ENCODE results near the gene CCDC74B.

DNA sequence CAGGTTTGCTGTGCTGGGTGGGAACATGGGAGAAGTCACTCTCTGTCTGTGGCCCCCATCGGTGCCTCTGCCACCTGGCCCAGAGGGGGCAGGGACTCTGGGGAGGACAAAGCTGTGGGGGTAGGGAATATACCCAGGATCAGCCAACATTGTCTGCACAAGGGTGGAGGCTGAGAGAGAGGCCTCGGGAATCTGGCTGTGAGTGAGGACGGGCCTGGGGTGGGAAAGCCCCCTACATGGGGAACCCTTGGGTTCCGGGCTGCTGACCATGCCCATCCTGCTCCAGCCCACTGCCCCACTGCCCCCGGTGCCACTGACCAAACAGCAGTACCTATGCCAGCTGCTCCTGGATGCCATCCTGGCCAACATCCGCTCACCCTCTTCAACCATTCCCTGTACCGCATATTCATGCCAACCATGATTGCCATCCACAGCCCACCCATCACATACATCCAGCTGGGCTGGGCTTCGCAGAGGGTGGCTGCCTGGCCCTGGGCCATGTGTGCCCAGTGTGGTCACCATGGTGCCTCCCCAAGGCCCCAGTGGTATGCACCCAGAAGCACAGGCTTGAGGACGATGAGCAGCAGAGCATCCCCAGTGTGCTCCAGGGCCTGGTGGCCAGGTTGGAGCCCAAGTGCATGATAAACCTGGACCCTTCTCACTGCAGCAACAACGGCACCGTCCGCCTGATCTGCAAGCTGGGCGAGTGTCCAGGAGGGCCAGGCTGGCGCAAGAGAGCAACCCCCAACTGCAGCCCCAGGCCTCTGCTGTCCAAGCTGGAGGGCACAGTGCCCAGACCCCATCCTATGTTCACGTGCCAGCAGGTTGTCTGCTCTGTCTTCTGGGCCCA lies 9.0 kb downstream of the CCDC74B start:
- TF ChIP-seq, protein P1, sequence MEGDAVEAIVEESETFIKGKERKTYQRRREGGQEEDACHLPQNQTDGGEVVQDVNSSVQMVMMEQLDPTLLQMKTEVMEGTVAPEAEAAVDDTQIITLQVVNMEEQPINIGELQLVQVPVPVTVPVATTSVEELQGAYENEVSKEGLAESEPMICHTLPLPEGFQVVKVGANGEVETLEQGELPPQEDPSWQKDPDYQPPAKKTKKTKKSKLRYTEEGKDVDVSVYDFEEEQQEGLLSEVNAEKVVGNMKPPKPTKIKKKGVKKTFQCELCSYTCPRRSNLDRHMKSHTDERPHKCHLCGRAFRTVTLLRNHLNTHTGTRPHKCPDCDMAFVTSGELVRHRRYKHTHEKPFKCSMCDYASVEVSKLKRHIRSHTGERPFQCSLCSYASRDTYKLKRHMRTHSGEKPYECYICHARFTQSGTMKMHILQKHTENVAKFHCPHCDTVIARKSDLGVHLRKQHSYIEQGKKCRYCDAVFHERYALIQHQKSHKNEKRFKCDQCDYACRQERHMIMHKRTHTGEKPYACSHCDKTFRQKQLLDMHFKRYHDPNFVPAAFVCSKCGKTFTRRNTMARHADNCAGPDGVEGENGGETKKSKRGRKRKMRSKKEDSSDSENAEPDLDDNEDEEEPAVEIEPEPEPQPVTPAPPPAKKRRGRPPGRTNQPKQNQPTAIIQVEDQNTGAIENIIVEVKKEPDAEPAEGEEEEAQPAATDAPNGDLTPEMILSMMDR (IDR thresholded peaks at IDR 0.05) = no peak
- no peak for TF ChIP-seq POLR2A (IDR thresholded peaks at IDR 0.05)
